HG03521 (cell line): ENCODE results near the gene SLX4IP.

Experiments used
- ATAC-seq: cut with Tn5 transposase; IDR thresholded peaks from one replicate; pipeline ENCODE4 v1.9.1; 2021; ENCODE audit warnings: mild to moderate bottlenecking, moderate library complexity; ENCODE audit not compliant: unreplicated experiment

Gene SLX4IP

DNA sequence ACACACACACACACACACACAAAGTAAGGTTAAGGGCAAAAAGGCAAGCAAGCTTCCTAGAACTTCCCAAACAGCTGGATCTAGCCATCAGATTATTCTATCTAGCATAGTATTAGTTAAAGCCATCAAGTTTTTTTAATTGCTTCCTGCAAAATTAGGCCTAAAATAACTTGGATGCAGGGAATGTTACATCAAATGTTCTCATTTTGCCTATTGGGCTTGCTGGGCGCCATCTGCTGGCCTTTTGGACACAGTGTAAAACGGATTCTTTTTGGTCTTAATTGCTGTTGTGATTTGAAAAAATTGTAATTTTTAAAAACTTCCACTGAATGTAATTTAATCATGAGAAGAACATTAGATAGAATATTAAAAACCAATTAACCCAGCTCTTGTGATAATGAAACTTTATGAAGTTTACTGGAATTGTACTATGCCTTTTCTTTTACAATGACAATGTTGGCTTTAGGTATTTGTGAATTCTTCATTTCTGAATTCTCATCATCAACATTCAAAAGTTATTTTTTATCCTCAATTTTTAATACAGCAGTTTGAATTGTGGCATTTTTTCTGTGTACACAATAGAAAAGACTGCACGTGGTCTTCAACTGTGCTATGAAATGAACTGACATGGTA, 7.9 kb upstream of the SLX4IP start:
- no peak for ATAC-seq

GRCh38 chr20:10428008-10428407, 7.1 kb upstream of the SLX4IP start:
- no peak for ATAC-seq

DNA sequence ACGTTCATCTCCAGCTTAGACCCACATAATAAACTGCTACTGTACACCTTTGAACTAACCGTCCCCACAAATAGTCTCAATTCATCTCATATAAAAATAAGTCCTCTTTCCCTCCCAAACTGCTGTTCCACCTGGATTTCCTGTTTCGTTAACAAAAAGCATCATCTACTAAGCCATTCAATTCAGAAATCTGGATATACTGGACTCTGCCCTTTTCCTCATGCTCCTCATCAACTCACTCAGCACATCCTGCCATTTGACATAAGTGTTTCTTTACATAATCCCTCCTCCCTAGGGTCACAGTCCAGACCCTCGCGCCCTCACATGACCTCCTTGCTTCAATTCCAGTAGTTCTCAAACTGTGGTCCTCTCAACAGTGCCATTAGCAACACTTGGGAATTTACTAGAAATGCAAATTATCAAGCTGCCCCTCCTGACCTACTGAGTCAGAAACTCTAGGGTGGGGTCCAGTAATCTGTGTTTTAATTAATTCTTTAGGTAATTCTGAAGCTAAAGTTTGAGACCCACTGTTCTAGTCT, 5.6 kb upstream of the SLX4IP start:
- ATAC-seq: no peak

- no peak for ATAC-seq
Measured at GRCh38 chr20:10430000-10430466, 5.1 kb upstream of the SLX4IP start.

GRCh38 chr20:10430704-10431103, 4.4 kb upstream of the SLX4IP start:
- ATAC-seq: no peak

- no peak for ATAC-seq
Measured at GRCh38 chr20:10432079-10432478, 3.0 kb upstream of the SLX4IP start.

- ATAC-seq: no peak
Measured at GRCh38 chr20:10433014-10433622, 2.0 kb upstream of the SLX4IP start.

GRCh38 chr20:10433623-10434466, 1.3 kb upstream of the SLX4IP start, which contains the start of gene MKKS:
Gene MKKS, minus strand, starts transcription at chr20:10434222. Its CDS starts 20,708 bp downstream, at chr20:10413514.
- peak; percentile 53 for ATAC-seq

DNA sequence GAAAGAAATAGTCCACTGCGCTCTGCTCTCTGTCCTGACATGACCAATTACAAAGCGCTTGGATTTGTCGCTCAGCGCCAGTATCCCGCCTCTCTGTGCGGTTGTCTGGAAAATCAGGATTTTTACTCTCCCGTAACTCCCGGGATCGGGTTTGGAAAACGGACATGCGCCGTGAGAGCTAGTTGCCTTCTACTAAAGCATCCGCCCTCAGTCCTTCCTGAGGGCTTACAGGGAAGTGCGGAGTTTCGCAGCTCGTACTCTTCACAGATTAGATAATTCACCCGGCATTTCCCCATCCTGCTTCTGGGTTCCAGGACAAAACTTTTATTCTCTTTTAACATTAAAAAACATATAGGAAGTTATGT, 656 bp upstream of the SLX4IP start:
- ATAC-seq: peak; percentile 31

DNA sequence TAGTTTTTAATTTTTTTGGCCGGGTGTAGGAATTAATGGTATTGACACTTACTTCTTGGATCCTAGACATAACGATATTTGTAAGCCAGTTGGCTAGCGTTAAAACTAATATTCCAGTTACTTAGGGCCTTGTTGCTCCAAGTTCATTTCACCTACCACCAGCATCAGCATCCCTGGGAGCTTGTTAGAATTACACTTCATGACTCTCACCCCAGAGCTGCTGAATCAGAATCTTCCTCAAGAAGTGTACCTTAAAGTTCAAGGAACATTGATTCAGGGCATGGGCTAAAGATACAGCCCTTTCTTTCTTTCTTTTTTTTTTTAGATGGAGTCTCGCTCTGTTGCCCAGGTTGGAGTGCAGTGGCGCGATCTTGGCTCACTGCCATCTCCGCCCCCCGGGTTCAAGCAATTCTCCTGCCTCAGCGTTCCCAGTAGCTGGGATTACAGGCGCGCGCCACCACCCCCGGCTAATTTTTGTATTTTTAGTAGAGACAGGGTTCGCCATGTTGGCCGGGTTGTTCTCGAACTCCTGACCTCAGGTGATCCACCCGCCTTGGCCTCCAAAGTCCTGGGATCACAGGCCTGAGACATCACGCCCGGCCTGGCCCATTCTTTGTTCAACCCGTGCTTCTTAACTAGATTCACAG, 1.1 kb downstream of the SLX4IP start:
- ATAC-seq: no peak

GRCh38 chr20:10438217-10438616, 3.1 kb downstream of the SLX4IP start:
- no peak for ATAC-seq

GRCh38 chr20:10443936-10444335, 8.8 kb downstream of the SLX4IP start:
- no peak for ATAC-seq

DNA sequence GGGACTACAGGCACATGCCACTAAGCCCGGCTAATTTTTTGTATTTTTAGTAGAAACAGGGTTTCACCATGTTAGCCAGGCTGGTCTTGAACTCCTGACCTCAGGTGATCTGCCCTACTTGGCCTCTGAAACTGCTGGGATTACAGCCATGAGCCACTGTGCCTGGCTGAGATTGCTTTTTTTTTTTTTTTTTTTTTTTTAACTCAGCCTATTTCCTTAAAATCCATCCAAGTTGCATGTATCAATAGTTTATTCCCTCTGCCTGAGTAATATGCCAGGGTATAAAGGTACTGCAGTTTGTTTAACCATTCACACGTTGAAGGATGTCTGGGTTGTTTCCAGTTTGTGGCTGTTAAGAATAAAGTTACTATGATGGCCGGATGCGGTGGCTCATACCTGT, 10.7 kb downstream of the SLX4IP start:
- ATAC-seq: no peak

- ATAC-seq: peak; percentile 98
Measured at GRCh38 chr20:10447028-10447427, 11.9 kb downstream of the SLX4IP start.

DNA sequence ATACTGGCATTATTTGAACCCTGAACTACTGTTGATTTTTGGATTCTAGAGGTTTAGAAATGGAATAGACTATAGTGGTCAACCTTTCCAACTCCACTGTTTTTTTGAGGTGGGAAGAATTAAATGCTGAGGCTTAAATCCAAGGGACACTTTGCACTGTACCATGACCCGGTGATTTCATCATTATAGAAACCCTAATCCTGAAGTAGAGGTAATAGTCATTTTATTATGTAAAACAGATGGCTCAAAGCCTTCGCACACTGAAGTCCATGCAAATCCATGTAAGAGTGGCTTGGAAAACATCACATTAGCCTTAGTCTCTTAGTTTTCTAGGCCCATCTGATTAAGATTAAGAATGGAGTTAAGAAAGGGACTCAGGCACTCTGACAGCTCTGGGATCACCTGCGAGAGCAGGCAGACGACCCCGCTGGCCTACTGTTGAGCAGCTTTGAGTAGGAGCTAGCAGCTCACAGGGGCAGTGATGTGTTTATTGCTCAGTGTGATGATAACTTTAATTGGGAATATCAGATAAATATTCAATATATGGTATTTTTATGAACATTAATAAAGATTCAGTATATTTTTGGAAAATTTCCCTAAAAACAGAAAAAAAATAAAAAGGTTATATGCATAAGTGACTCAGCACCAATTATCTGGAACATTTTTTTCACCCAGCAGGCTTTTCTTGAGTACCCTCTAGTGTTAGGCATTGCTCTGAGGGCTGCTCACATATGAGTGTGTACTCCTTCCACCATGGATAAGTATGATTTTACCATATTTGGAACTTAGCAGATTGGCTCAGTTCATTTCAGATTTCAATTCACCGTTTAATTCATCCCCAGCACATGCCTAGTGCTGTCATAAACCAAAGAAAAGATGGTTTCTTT, 13.4 kb downstream of the SLX4IP start:
- ATAC-seq: no peak

DNA sequence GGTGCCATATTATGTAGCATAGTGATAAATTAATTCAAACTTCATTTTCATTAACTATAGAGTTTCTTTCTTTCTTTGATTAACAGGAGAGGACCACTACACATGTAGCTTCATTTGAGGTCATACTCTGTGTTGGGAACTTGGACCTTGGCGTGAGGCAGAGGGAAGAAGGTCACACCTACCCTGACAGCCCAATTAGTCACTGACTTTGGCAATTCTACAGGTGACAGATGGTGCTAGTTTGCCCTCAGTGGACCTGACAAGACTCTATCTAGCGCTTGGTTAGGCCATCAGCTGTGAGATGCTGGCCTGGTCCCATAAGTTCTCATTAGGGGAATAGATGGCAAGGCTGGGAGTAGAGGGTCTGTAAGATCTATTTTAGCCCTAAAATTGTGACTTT, 14.2 kb downstream of the SLX4IP start:
- ATAC-seq: no peak

- peak; percentile 78 for ATAC-seq
Measured at GRCh38 chr20:10453241-10453640, 18.1 kb downstream of the SLX4IP start.

GRCh38 chr20:10454151-10454750, 19.1 kb downstream of the SLX4IP start:
- no peak for ATAC-seq

DNA sequence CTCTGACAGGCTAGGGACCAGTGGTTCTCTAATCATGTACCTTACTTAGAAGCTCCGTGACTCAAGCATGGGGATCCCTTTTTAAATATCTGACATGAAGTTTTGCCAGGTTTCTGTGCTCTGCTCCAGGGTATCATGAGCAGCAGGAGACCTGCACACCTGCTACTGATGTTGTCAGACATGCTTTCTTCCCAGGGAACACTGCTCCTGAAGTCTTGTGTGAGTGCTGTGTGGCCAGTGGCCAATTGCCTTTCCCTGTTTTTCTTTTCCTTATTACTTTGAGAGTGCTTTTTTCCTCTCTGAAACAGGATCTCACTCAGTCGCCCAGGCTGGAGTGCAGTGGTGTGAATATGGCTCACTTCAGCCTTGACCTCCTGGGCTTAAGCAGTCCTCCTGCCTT, 26.4 kb downstream of the SLX4IP start:
- ATAC-seq: no peak

DNA sequence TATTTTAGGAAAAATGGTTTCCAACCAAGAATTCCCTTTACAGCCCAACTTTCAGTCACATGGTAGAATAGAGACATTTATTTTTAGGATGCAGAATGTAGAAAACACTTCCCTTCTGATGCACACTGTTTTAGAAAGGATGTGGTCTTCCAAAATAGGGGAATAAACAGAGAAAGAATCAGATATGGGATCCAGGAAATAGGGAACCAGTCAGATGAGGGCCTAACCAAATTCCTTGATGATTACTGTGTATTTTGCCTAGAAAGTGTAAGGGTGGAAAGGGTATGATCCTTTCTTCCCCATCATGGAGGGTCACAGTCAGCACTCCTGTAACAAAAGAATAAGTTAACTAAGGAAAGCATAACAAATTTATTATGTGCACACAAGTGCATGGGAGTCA, 27.4 kb downstream of the SLX4IP start:
- no peak for ATAC-seq
